SK-N-SH treated with all-trans-retinoic acid at 6 μM for 48 hours (cell line): ENCODE data around the gene RTL1.

Source experiments
- ATAC-seq: fragments of 200-7000 bp; cut with Tn5 transposase; 3 replicates; pipeline ENCODE4 v1.9.1; 2020; ENCODE audit warnings: mild to moderate bottlenecking, moderate library complexity
- ARNTL ChIP-seq: fragments of 450-650 bp; formaldehyde crosslinking; IDR thresholded peaks from 2 replicates; pipeline ENCODE4 v1.5.0; 2020; ENCODE audit warnings: low read depth, mild to moderate bottlenecking, moderate library complexity, borderline replicate concordance
- BACH2 ChIP-seq: fragments of 250-450 bp; sonication (Bioruptor Pico); IDR thresholded peaks from 2 replicates; pipeline ENCODE4 v1.9.0; 2021; ENCODE audit warnings: mild to moderate bottlenecking, borderline replicate concordance
- CSDC2 ChIP-seq: fragments of 250-450 bp; sonication (Bioruptor Pico); IDR thresholded peaks from 2 replicates; pipeline ENCODE4 v1.5.0; 2020; ENCODE audit warnings: mild to moderate bottlenecking, moderate library complexity
- ESRRG ChIP-seq: fragments of 250-450 bp; sonication (Bioruptor Pico); IDR thresholded peaks from 2 replicates; pipeline ENCODE4 v1.6.1; 2021; ENCODE audit warnings: mild to moderate bottlenecking
- GLIS3 ChIP-seq: fragments of 250-450 bp; sonication (Bioruptor Pico); IDR thresholded peaks from 2 replicates; pipeline ENCODE4 v1.5.0; 2020; ENCODE audit warnings: mild to moderate bottlenecking, moderate library complexity
- ISL1 ChIP-seq: fragments of 250-450 bp; sonication (Bioruptor Pico); IDR thresholded peaks from 2 replicates; pipeline ENCODE4 v2.1.2; 2022; ENCODE audit warnings: mild to moderate bottlenecking, moderate library complexity
- PPARA ChIP-seq: fragments of 250-450 bp; sonication (Bioruptor Pico); IDR thresholded peaks from 2 replicates; pipeline ENCODE4 v1.5.0; 2020; ENCODE audit warnings: mild to moderate bottlenecking, borderline replicate concordance
- RARB ChIP-seq: fragments of 250-450 bp; sonication (Bioruptor Pico); IDR thresholded peaks from 2 replicates; pipeline ENCODE4 v1.8.0; 2021; ENCODE audit warnings: mild to moderate bottlenecking, moderate library complexity
- SNAI2 ChIP-seq: fragments of 250-450 bp; sonication (Bioruptor Pico); IDR thresholded peaks from 2 replicates; pipeline ENCODE4 v1.5.0; 2020; ENCODE audit warnings: mild to moderate bottlenecking, moderate library complexity
- TCF4 ChIP-seq: fragments of 250-450 bp; sonication (Bioruptor Pico); IDR thresholded peaks from 2 replicates; pipeline ENCODE4 v1.8.0; 2021; ENCODE audit warnings: mild to moderate bottlenecking, moderate library complexity, borderline replicate concordance
- TOX ChIP-seq: fragments of 250-450 bp; sonication (Bioruptor Pico); IDR thresholded peaks from 2 replicates; pipeline ENCODE4 v1.8.0; 2021; ENCODE audit warnings: mild to moderate bottlenecking, moderate library complexity, borderline replicate concordance
- ZC3H10 ChIP-seq: fragments of 250-450 bp; sonication (Bioruptor Pico); IDR thresholded peaks from 2 replicates; pipeline ENCODE4 v1.5.1; 2021; ENCODE audit warnings: mild to moderate bottlenecking, moderate library complexity
- ZFP3 ChIP-seq: fragments of 250-450 bp; sonication (Bioruptor Pico); IDR thresholded peaks from 2 replicates; pipeline ENCODE4 v1.5.0; 2020; ENCODE audit warnings: mild to moderate bottlenecking, moderate library complexity
- ZFP30 ChIP-seq: fragments of 450-650 bp; formaldehyde crosslinking; IDR thresholded peaks from 2 replicates; pipeline ENCODE4 v1.5.0; 2022; ENCODE audit warnings: mild to moderate bottlenecking, moderate library complexity
- ZNF565 ChIP-seq: fragments of 450-650 bp; formaldehyde crosslinking; conservative IDR thresholded peaks from 2 replicates; pipeline ENCODE4 v1.5.0; 2020; ENCODE audit warnings: low read depth, mild to moderate bottlenecking, moderate library complexity
- ZNF70 ChIP-seq: fragments of 450-650 bp; formaldehyde crosslinking; IDR thresholded peaks from 2 replicates; pipeline ENCODE4 v1.5.0; 2020; ENCODE audit warnings: mild to moderate bottlenecking, moderate library complexity
- ZNF8 ChIP-seq: fragments of 450-650 bp; formaldehyde crosslinking; IDR thresholded peaks from 2 replicates; pipeline ENCODE4 v1.5.0; 2020; ENCODE audit warnings: mild to moderate bottlenecking, moderate library complexity
- TF ChIP-seq, protein P1 (sequence below): fragments of 250-450 bp; sonication (Bioruptor Pico); IDR thresholded peaks from 2 replicates; pipeline ENCODE4 v1.5.0; 2020; ENCODE audit warnings: mild to moderate bottlenecking, moderate library complexity
- TF ChIP-seq, protein P2 (sequence below): fragments of 250-450 bp; sonication (Bioruptor Pico); IDR thresholded peaks from 2 replicates; pipeline ENCODE4 v1.5.1; 2021; ENCODE audit warnings: mild to moderate bottlenecking, moderate library complexity
- TF ChIP-seq, protein P3 (sequence below): fragments of 250-450 bp; sonication (Bioruptor Pico); IDR thresholded peaks from 2 replicates; pipeline ENCODE4 v1.5.1; 2020; ENCODE audit warnings: low read depth, mild to moderate bottlenecking, moderate library complexity
- TF ChIP-seq, protein P4 (sequence below): fragments of 250-450 bp; sonication (Bioruptor Pico); IDR thresholded peaks from 2 replicates; pipeline ENCODE4 v1.8.0; 2020; ENCODE audit warnings: mild to moderate bottlenecking, moderate library complexity, borderline replicate concordance

Gene RTL1

DNA sequence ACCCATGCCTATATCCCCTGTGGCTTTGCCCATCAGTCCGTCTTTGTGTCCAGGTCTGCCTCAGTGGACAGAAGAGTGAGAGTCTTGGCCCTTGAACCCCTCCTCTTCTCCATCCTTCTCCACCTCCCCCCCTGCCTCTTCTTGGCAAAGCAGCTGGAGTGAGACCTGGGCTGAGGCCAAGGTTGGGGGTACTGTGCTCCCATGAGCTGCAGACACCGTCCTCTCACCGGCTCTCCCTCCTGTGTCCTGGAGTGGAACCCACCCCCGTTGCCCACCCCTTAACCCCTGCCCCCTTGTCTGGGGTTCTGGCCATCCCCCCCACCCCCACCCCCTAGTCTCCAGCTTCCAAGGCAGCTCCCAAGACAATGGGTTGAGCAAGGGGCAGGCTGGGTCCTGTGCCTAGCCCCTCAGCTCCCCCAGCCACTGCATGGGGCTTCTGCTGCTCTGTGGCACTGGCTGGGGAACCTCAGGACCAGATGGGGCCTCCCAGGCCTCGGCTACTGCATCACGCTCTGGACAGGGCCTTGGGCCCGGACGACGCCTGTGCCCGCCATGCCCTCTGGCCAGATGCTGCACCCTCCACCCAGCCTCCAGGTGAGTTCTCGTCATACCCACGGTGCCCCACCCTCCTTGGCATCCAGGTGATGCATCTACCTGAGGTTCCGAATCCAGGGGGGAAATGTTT is 35.7 kb downstream of the RTL1 start:
- TF ChIP-seq ESRRG (CRISPR knock-in tag) (no peak), ZC3H10 (CRISPR knock-in tag) (no peak), BACH2 (CRISPR knock-in tag) (no peak), RARB (CRISPR knock-in tag) (no peak), ZFP30 (no peak), SNAI2 (CRISPR knock-in tag) (no peak), ARNTL (CRISPR knock-in tag) (no peak), ZNF8 (CRISPR knock-in tag) (no peak), ZFP3 (CRISPR knock-in tag) (no peak), ISL1 (CRISPR knock-in tag) (no peak), ZNF70 (CRISPR knock-in tag) (no peak), ZNF565 (no peak), CSDC2 (CRISPR knock-in tag) (no peak)
- TF ChIP-seq, protein P1, sequence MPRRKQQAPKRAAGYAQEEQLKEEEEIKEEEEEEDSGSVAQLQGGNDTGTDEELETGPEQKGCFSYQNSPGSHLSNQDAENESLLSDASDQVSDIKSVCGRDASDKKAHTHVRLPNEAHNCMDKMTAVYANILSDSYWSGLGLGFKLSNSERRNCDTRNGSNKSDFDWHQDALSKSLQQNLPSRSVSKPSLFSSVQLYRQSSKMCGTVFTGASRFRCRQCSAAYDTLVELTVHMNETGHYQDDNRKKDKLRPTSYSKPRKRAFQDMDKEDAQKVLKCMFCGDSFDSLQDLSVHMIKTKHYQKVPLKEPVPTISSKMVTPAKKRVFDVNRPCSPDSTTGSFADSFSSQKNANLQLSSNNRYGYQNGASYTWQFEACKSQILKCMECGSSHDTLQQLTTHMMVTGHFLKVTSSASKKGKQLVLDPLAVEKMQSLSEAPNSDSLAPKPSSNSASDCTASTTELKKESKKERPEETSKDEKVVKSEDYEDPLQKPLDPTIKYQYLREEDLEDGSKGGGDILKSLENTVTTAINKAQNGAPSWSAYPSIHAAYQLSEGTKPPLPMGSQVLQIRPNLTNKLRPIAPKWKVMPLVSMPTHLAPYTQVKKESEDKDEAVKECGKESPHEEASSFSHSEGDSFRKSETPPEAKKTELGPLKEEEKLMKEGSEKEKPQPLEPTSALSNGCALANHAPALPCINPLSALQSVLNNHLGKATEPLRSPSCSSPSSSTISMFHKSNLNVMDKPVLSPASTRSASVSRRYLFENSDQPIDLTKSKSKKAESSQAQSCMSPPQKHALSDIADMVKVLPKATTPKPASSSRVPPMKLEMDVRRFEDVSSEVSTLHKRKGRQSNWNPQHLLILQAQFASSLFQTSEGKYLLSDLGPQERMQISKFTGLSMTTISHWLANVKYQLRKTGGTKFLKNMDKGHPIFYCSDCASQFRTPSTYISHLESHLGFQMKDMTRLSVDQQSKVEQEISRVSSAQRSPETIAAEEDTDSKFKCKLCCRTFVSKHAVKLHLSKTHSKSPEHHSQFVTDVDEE: no peak
- TF ChIP-seq, protein P2, sequence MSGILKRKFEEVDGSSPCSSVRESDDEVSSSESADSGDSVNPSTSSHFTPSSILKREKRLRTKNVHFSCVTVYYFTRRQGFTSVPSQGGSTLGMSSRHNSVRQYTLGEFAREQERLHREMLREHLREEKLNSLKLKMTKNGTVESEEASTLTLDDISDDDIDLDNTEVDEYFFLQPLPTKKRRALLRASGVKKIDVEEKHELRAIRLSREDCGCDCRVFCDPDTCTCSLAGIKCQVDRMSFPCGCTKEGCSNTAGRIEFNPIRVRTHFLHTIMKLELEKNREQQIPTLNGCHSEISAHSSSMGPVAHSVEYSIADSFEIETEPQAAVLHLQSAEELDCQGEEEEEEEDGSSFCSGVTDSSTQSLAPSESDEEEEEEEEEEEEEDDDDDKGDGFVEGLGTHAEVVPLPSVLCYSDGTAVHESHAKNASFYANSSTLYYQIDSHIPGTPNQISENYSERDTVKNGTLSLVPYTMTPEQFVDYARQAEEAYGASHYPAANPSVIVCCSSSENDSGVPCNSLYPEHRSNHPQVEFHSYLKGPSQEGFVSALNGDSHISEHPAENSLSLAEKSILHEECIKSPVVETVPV: no peak
- TF ChIP-seq, protein P3, sequence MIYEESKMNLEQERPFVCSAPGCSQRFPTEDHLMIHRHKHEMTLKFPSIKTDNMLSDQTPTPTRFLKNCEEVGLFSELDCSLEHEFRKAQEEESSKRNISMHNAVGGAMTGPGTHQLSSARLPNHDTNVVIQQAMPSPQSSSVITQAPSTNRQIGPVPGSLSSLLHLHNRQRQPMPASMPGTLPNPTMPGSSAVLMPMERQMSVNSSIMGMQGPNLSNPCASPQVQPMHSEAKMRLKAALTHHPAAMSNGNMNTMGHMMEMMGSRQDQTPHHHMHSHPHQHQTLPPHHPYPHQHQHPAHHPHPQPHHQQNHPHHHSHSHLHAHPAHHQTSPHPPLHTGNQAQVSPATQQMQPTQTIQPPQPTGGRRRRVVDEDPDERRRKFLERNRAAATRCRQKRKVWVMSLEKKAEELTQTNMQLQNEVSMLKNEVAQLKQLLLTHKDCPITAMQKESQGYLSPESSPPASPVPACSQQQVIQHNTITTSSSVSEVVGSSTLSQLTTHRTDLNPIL (CRISPR knock-in tag): no peak
- ATAC-seq: no peak

DNA sequence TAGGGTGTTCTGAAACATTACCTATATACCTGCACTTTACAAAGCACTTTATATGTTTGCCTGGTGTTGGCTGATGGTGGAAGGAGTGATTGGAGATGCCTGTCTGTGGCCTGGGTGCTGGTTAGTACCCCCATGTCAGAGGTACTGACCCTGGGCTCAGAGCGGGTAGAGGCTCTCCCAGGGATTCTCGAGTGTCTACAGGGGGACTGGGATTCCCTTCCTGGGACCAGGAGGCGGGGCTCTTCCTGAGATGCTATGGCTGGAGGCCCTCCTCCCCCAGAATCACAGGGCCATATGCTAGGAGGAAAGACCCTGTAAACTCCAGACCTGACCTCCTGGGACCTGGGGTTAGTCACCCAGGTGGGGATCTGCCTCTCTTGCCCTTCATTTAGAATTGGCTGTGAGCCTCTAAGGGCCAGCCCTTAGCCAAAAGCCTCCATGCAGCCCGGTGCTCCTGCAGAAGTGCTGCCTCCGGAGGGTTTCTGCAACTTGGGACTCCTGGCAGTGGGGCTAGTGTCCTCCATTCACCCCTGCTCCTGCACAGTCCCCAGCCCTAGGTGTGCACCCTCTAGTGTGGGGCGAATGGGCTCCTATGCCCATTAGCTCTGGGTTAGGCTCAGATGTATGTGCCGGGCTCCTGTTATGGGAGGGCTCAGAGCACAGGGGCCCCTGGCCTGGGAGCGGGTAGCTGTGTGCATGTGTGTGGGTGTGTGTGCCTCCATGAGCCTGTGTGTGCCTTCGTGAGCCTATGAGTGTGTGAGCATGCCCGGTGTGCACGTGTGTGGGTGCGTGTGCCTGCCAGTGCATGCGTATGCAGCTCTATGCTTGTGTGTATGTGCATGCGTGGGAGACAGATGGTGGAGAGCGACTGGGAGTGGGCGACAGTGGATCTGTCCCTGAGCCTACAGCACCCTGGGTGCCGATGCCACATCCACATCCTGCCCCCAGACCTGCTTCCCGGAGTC is 36.6 kb downstream of the RTL1 start:
- TF ChIP-seq TCF4 (CRISPR knock-in tag) (no peak), ZC3H10 (CRISPR knock-in tag) (no peak), ISL1 (CRISPR knock-in tag) (no peak)
- no peak for ATAC-seq

DNA sequence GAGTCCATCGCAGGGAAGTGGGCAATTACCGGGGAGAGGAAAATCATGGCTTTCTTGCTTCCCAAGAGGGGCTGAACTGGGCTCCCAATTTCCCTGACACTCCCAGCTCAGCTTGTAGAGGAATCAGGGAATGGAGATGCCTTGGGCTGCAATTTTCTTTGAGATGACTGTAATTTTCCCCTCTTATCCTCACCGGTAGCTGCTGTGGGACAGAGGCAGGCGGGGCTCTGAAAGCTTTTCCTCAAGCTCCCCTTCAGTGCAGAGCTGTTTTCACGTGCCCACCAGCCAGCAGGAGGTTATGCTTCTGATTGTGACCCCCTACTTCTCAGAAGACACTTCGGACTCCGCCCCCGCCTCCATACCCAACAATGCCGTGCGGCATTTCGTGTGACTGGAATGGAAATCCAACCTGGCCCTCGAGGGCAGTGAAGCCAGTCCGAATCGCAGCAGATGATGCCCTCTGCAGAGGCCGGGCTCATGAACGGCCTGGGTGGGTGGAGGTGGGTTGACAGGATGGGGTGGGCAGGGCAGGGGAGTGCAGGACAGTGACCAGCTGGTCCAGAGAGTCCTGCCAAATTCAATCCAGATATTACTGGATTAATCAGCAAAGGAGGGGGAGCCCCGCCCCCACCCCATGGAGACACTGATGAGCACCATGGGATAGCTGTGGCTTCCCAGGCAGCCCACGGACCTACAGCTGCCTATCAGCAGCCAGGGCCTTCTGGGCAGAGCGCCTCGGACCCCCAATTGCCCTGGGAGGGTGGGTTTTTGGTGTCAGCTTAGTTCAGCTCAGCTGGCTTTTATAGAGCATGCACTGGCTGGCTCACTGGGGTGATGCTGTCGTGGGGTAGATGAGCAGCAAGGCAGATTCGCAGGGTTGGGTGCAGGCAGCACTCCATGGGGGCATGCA is 37.6 kb downstream of the RTL1 start:
- no peak for ATAC-seq

DNA sequence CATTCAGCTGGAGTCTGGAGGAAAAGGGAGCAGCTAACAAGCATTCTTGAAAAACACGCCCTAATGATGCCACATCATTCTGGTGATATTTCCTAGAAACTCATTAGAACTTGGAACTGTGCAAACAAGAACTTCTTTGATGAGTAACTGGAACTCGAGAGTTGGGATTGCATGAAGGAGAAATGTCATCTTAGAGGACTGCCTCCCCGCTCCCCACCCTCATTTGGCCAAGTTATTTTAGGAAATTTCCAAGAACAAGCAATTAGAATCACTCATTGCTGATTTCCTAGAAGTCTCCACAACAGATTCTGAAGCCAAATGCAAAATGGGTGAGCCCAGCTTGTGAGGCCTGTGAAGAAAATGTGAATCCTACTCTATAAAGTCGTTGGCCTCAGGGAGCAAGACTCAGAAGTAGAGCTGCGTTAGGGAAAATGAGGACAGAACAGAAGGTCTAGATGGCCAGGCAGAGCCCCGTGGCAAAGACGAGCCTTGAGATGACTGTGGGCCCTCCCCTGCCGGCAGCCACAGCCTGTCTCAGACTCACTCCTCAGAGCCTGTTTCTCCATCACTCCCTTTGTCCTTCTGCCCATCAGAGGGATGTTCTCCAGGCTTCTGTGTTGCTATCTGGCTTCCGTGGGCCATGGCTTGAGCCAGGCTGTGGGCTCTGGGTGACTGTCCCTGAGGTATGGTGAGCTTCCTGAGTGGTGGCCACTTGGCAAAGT is 38.4 kb downstream of the RTL1 start:
- ATAC-seq: no peak
- TF ChIP-seq, protein P4, sequence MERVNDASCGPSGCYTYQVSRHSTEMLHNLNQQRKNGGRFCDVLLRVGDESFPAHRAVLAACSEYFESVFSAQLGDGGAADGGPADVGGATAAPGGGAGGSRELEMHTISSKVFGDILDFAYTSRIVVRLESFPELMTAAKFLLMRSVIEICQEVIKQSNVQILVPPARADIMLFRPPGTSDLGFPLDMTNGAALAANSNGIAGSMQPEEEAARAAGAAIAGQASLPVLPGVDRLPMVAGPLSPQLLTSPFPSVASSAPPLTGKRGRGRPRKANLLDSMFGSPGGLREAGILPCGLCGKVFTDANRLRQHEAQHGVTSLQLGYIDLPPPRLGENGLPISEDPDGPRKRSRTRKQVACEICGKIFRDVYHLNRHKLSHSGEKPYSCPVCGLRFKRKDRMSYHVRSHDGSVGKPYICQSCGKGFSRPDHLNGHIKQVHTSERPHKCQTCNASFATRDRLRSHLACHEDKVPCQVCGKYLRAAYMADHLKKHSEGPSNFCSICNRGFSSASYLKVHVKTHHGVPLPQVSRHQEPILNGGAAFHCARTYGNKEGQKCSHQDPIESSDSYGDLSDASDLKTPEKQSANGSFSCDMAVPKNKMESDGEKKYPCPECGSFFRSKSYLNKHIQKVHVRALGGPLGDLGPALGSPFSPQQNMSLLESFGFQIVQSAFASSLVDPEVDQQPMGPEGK (CRISPR knock-in tag): no peak
- TF ChIP-seq PPARA: no peak
- TF ChIP-seq TOX (CRISPR knock-in tag): no peak
- TF ChIP-seq GLIS3: no peak
- no peak for TF ChIP-seq ZNF8 (CRISPR knock-in tag)

More for the DNA sequence above, 37.6 kb downstream of the RTL1 start:
- TF ChIP-seq CSDC2 (CRISPR knock-in tag) (no peak), TOX (CRISPR knock-in tag) (no peak), TCF4 (CRISPR knock-in tag) (no peak), ZNF8 (CRISPR knock-in tag) (no peak), ZNF565 (no peak), PPARA (no peak), SNAI2 (CRISPR knock-in tag) (no peak), GLIS3 (no peak), ZFP30 (no peak)
